GM18517 (cell line): ENCODE data around the gene ALOX12B.
A peak's percentile ranks its signal among the peaks of the same experiment; 100 is the strongest.
"Not testable (repeated sequence)": the region's sequence is repeated elsewhere in the genome, so short reads cannot be mapped to it uniquely, and the experiment has no call there.

Source experiments
- ATAC-seq: cut with Tn5 transposase; IDR thresholded peaks from one replicate; pipeline ENCODE4 v1.9.1; 2021; ENCODE audit warnings: mild to moderate bottlenecking, moderate library complexity; ENCODE audit not compliant: unreplicated experiment

The ALOX12B gene

DNA sequence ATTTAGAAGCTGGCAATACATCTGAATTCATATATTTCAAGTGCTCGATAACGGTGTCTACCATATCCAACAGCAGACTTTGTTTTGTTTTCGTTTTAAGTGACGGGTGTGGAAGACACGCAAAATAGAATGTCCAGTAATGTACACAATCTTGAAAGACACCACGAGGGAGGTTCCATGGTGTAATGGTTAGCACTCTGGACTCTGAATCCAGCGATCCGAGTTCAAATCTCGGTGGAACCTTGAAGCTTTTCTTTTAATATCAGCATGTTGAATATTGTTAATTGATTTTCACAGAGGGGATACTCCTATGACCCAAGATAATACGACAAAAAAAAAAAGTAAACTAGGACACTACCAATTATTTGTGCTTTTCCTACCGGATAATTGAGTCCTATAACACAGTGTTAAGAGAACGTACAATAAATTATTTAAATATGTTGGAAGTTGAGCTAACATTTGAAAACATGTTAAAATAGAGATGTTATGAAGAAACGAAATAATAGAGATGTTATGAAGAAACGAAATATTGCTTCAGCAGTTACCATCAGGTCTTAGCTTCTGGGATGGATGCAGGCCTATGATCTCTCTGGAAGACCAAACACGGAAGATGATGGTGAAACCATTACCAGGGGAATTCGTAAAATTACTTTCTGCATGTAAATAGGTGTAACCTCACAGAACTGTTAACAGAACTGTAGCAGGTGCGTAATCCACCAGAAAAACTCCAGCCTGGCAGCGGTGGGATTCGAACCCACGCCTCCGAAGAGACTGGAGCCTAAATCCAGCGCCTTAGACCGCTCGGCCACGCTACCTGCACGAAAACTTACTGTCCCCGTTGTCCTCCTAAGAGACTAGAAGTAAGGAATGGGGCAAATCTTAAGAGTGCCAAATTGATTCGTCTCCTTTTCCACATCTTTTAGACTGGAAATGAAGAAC, 32.3 kb upstream of the ALOX12B start:
- ATAC-seq: peak; percentile 32

DNA sequence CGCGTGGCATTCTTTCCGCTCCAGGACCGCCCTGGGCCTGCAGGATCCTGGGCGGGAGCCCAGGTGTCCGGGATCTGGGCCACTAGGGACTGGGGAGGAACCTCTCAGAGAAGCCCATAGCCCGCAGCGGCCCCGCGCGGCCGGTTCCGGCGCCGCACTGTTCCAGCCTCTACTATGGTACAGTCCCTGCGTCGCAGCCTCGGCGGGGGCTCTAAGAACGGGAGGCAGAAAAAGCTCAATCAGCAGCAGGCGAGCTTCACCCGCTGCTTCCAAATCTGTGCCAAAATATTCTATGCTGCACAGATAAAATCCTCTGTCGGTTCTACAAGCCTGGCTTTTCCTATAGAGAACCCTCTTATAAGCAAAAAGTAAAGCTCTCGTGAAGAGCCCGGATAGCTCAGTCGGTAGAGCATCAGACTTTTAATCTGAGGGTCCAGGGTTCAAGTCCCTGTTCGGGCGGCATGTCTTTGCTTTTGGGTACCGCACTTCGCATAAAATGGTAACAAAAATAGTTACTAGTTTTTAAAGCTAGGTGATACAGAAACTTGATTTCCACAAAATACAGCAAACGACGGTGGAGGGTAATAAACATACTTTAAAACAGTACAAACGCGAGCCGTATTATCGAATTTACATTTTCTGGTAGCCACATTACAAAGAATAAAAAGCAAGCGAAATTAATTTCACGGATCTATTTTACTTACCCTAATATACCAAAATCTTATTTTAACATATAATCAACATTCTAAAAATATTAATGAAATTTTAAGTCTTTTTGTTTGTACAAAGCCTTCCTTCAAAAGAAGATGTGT, 31.5 kb upstream of the ALOX12B start:
- ATAC-seq: peak; percentile 27

GRCh38 chr17:8117980-8118768, 30.7 kb upstream of the ALOX12B start, which contains the start of gene ALOXE3:
ALOXE3 (minus strand) TSS chr17:8118514; CDS start chr17:8117990, 524 bp downstream.
- no peak for ATAC-seq

DNA sequence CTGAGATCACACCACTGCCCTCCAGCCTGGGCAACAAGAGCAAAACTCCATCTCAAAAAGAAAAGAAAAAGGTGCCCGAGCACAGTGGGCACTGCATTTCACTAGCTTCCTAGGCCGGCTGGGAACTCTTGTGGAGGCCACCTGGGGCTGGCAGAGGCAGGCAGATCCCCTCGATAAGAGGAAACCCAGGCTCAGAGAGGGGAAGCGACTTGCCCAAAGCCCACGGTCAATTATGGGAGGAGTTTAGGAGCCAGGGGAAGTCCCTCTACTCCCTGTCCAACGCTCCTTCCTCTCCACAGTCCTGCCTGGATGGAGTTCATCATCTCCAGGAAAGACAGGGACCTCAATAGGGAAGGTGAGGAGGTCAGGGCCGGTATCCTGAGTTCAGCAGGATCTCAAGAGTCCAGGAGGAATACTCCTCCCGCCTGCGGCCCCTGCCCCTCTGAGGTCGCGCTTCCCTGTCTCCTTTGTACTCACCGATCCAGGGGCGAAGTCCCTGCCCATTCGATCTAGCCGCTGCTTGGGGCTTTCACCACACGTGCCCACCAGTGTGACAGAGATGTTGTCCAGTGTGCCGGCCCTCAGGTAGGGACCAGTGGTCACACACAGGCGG, 30.0 kb upstream of the ALOX12B start:
- no peak for ATAC-seq

- no peak for ATAC-seq
These were observed 29.3 kb upstream of the ALOX12B start for GRCh38 chr17:8116776-8117175.

DNA sequence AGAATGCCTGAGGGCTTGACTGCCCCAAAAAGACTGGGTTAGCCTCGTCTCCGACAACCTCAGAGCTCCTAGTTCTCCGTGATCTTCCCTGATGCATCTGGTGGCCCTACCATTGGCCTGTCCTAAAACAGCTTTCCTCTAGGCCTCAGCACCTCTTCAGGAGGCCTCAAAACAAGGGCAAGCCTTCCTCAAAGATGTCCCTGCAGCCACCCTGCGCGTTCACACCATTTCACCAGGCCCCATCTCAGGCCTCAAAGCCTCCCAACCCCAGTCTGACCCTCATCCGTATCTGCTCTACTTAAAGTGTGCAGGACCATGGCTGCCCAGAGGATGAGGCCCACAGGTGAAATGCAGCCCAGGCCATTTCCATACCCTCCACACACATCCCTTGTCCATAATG, 23.4 kb upstream of the ALOX12B start:
- no peak for ATAC-seq

DNA sequence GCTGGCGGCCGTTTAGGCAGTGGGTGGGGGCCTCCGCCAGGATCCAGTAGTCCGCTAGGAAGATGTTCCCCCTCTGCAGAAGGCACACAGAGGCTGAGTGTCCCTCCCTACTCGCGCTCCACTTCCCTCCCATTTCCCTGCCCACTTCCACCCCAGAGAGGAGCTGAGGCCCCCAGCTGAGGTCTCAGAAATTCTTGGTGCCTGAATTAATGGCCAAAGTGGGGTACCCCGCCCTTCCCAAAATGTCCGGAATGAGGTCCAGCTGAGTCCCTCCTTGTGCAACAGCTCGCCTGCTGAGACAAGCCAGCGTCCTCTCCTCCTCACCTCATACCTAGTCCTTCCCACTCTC, 22.9 kb upstream of the ALOX12B start:
- ATAC-seq: no peak

- no peak for ATAC-seq
These were observed 22.3 kb upstream of the ALOX12B start for GRCh38 chr17:8109661-8110455.

DNA sequence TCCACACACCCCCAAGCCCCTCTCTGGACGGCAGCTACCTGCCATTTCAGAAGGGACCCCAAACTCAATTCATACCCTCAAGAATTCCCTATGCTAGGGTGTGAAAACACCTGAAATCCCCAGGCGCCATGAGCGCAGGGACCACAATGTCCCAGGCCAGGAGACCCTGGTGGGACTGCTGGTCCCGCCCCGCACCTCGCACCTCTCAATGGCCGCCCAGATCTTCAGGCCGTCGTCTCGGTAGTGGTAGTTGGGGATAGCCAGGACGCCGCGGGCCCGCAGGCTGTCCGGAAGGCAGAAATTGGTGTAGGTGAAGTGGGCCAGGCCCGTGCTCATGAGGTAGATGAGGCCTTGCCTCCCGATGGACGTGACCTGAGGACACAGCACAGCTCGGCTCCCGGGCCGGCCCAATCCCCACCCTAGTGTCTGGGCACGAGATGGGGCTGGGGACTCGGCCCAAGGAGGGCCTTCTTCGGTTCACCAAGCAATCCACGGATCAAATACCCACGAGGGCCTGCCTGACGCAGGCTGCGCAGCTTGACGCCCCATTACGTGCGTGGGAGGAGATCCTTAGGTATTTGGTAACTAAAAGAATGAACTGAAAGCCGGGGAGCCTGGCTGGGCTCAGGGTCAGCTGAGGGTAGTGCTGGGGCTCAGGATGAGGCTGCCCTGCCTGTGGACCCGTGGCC, 21.6 kb upstream of the ALOX12B start:
- no peak for ATAC-seq

DNA sequence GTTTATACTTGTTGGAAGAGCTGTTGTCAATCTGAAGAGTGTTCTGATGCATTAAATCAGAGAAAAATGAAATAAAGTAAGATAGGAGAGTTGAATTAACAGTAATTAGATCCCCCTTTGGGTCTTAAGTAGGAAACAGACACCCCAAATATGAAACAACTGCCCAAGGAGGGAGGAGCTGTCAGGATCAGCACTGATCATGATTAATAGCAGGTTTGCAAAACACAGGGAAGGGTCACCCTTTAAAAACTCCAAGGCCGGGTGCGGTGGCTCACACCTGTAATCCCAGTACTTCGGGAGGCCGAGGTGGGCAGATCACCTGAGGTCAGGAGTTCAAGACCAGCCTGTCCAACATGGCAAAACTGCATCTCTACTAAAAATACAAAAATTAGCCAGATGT, 19.5 kb upstream of the ALOX12B start:
- ATAC-seq: not testable (repeated sequence)

DNA sequence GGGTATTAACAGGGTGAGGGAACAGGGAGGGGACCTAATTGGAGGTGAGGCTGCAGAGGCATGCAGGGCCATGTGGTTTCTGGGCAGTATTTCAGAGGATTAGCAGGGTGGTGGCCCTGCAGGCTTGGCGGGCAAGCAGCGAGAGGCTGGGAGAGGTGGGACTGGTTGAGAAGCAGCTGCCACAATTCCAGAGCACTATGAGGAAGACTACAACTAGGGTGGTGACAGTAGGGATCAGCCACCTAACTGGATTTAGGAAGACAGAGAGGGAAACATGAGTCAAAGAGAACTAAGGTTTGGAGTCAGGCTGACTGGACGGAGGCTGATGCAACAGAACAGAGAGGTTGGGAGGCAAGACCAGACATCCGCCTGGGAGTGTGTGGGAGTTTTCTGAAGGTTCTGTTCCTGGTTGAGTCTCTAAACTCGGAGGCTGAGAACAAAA, 18.5 kb upstream of the ALOX12B start:
- ATAC-seq: no peak

- no peak for ATAC-seq
These were observed 17.4 kb upstream of the ALOX12B start for GRCh38 chr17:8104911-8105310.

DNA sequence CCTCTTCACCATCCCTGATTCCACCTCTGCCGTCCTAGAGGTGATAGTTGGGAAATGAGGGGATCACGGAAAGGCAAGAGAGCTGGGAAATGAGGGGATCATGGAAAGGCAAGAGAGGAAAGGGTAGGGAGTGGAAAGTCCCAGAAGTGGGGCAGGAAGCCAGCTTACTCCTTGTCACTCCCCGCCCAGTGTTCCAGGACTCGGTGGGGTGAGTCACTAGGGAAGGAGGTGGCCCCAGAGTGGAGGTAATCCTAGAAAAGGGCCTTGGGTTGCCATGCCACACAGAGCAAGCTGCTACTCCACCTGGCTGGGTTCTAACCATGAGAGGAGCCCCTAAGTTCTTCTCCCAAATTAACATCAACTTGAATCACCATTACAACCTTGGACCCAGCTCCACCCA, 16.0 kb upstream of the ALOX12B start:
- ATAC-seq: no peak

GRCh38 chr17:8101721-8102120, 14.2 kb upstream of the ALOX12B start:
- no peak for ATAC-seq

DNA sequence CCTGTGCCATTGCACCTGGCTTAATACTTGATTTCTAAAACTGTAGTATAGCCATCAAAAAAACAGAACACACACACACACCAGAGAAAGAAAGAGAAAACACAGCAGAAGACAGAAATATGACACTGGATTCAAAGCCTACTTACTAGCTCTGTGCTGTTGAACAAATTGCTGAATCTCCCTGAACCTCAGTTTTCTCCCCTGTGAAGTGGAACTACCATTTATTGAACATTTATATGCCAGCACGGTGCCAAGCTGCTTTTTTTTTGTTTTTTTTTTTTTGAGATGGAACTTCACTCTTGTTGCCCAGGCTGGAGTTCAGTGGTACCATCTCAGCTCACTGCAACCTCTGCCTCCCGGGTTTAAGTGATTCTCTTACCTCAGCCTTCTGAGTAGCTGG, 13.2 kb upstream of the ALOX12B start:
- no peak for ATAC-seq

GRCh38 chr17:8100111-8100510, 12.6 kb upstream of the ALOX12B start:
- ATAC-seq: no peak

DNA sequence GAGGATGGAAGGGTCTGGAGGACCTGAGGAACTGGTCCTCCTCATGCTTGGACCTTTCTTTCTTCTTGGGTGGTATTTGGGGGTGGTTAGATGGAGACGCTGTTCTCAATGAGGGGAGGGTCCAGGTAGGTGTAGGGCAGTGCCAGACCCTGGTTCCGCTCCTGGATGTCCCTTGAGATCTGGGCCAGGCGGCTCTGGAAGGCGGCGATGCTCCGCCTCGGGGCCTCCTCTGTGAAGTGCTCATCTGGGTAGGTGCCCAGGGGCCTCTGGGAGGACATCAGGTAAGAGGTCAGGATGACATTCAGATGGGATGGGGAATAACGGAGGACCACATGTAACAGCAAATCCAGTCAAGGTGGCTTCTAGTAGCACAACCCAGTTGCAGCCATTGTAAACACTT, 9.0 kb upstream of the ALOX12B start:
- ATAC-seq: no peak

- no peak for ATAC-seq
These were observed 7.8 kb upstream of the ALOX12B start for GRCh38 chr17:8095361-8095760.

DNA sequence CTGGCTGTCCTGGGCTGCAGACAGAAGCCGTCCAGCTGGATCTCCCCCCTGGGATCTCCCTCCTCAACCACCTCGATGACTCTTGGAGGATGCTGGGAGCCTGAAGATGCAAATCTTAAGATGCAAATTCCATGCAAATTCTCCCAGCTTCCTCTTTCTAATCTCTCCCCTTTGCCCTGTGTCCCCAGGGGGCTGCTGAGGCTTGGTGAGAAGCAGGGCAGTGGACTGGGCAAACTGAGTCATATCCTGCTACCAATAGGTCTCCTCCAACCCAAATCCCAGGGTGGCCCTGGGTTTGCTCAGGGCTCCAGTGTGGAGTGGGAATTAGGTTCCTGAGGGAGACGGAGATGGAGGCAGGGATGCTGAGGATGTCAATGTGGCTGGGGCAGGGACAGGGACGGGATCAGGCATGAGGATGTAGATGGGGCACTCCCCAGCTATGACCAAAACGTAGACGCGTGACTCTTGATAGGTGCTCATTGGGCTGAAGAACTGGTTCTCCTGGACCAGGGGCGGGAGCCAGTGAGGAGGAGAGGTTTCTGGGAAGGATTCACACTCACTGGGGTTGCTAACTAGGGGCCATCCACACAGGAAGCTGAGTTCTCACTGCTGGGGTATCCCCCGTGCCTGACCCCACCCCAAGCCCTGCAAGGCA, 3.6 kb upstream of the ALOX12B start:
- no peak for ATAC-seq
